Uterus (tissue), 4 donors: ENCODE results near the gene TSPO2. TPM values are rescaled to one million over a fixed set of nuclear protein-coding genes. Genes with fewer than 3 reads are reported as not detected.

ENCODE experiments used
- DNase-seq, 2 donors: peaks; one replicate each; pipeline ENCODE4 v3.0.0-alpha.2; 2019 to 2020
- H3K27ac ChIP-seq, 2 donors: fragments of 200-600 bp; sonication (generic); 1 replicate in 1 of 2; 2 replicates in 1 of 2; pipeline ENCODE4 v1.5.1; 2016 to 2018
- H3K27me3 ChIP-seq, 2 donors: fragments of 200-600 bp; sonication (generic); one replicate each; pipeline ENCODE4 v1.5.1; 2018 to 2019; ENCODE audit warnings: control low read depth in 1 of 2
- H3K36me3 ChIP-seq, 2 donors: fragments of 200-600 bp; sonication (generic); one replicate each; pipeline ENCODE4 v1.5.1; 2019; ENCODE audit warnings: control low read depth in 1 of 2
- H3K4me1 ChIP-seq, 2 donors: fragments of 200-600 bp; sonication (generic); one replicate each; pipeline ENCODE4 v1.5.1; 2018 to 2019; ENCODE audit warnings: control low read depth in 1 of 2
- H3K4me3 ChIP-seq, 2 donors: fragments of 200-600 bp; sonication (generic); 1 replicate in 1 of 2; 2 replicates in 1 of 2; pipeline ENCODE4 v1.5.1; 2018 to 2019; ENCODE audit warnings: mild to moderate bottlenecking in 1 of 2
- H3K9me3 ChIP-seq, 2 donors: fragments of 200-600 bp; sonication (generic); one replicate each; pipeline ENCODE4 v1.5.1; 2019; ENCODE audit warnings: control low read depth in 1 of 2
- CTCF ChIP-seq, 4 experiments: fragments of 200-600 bp in 2 of 4; fragments of 450-650 bp in 2 of 4; sonication (generic) in 2 of 4; IDR thresholded peaks; one replicate each; pipeline ENCODE4 v1.5.1; 2016 to 2019; ENCODE audit warnings: antibody characterized with exemption in 4 of 4, mild to moderate bottlenecking in 2 of 4, moderate library complexity in 1 of 4
- POLR2A ChIP-seq, 2 donors: fragments of 450-650 bp; IDR thresholded peaks; one replicate each; pipeline ENCODE4 v1.6.1; 2016; ENCODE audit warnings: antibody characterized with exemption in 2 of 2, mild to moderate bottlenecking in 1 of 2, moderate library complexity in 1 of 2
- intact Hi-C: fragments of 100-400 bp; cut with DNase I; formaldehyde crosslinking; loops from one replicate; pipeline ENCODE4 v1.15.1; 2023; ENCODE audit warnings: low total_unique reads
- total RNA-seq, 4 donors: library from RNA; depleted of rRNA in 3 of 4; stranded (reverse); fragments of >200 nt in 3 of 4; gene quantifications; one replicate each; pipeline versions ENCODE4 v1.1.0 to v1.2.4, GENCODE V29; 2014 to 2023
- donor health status: DM: yes; HTN: yes; CAD: no.

The TSPO2 gene
- total RNA-seq, 4 donors from 2014 or later, result not detected

DNA sequence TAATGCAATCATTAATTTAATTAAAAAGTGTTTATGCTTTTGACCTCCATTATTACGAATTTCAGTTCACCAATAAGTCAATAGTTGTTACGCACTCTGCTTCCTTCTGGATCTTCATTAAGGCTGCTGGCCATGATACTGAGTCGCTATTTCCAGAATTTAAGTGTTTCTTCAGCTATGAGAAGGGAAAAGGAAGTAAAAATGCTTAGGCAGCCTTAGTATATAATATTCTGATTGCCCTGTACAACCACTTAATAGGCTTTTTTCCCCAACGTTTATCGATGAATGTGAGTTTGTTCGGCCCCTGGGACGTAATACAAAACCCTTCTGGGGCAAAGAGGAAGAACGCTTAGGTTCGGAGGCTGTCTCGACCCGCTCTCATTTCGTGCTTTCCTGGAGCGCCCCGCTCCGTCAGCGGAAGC is 29.2 kb downstream of the TSPO2 start:
- H3K4me3 ChIP-seq, result peak overlapping the region; percentile 68 to 94
- intact Hi-C loops, result no loop called here
- no peaks in the 10 kb centered on the region for H3K9me3 ChIP-seq
- H3K36me3 ChIP-seq, result no peaks in the 10 kb centered on the region
- no peak for DNase-seq
- H3K27me3 ChIP-seq, result no peaks in the 10 kb centered on the region
- peak overlapping the region; percentile 97 to 100 for H3K27ac ChIP-seq
- H3K4me1 ChIP-seq, result peaks cover 0 to 12% of the 10 kb centered on the region in 2 donors
- TF ChIP-seq POLR2A (IDR thresholded peaks at IDR 0.05) (peak in 1 of 2 donors; percentile 54), CTCF (IDR thresholded peaks at IDR 0.05) (no peak)

DNA sequence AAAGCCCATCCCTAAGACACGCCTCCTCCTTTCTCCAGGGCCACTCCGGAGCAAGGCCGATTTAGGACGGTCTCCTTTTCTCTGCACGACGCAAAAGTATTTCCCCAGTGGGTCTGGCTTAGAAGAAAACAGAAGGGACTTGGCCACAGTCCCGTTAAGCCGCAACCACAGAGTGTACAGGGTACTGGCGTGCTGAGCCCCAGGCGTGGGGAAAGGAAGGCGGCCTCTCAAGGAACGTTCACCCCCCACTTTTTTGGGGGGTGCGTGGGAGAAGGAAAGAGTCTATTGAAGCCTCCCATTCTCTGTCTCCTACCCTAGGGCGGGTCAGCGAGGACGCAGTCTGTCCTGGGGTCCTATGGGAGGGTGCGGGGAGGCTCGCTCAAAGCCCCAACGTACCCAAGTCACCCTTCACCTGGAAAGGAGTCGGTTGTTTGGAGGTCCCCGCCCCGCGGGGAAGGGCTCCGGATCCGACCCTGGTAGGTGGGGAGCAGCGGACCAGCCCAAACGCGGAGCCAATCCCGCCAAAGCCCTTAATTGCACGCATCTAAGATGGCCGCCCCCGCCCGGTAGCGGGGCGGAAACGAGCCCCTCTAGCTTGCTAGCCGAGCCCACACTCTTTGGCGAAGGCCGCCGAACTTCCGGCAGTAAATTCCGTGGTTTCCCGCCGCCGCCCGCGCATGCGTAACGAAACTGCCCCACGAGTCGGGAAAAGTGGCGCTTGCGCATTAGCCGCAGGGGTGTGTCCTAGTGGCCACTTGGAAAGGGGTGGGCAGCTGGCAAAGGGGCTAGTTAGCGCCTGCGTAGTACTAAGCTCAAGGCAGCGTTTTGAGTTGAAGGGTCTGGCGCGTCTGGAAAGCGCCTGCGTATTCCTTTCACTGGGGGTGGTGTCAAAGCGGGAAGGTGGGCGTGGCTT is 29.9 kb downstream of the TSPO2 start, which contains the start of gene OARD1:
Gene OARD1, minus strand, starts transcription at position 434 of the 913 bp plus-strand sequence. CDS start 722 bp downstream, outside the sequence.
- Histone ChIP-seq H3K27me3 (no peaks in the 10 kb centered on the region), H3K4me3 (peak within 1 kb of the TSS; percentile 68 to 94), H3K4me1 (peaks cover 0 to 12% of the 10 kb centered on the region in 2 donors), H3K9me3 (no peaks in the 10 kb centered on the region), H3K27ac (peak within 1 kb of the TSS; percentile 97 to 100), H3K36me3 (no peaks in the 10 kb centered on the region)
- peak; percentile 100 for DNase-seq
- intact Hi-C loops, result no loop called here
- TF ChIP-seq POLR2A (IDR thresholded peaks at IDR 0.05) (peak in 1 of 2 donors; percentile 82), CTCF (IDR thresholded peaks at IDR 0.05) (peak in 2 of 4 experiments; percentile 2 to 36)

DNA sequence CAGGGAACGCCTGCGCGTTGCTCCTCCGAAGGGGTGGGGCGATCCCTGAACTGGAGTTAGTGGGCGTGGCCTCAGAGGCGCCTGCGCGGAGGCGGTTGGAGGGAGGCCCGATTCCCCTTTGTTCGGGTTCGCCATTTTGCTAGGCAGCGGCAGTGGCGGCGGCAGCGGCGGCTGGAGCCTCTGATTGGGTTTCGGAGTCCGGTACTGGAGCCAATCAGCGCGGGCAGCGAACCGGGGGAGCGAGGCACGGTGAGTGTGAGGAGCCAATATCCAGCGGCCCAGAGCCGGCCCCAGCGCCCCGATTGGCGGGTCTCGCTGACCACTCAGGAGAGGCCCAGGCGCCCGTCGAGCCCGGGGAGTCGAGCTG is 30.6 kb downstream of the TSPO2 start, which contains the start of gene NFYA:
Gene NFYA, plus strand, starts transcription at position 139 of the 367 bp plus-strand sequence. CDS start 6,116 bp downstream, outside the sequence.
- H3K27ac ChIP-seq, result peak within 1 kb of the TSS; percentile 97 to 100
- peaks cover 0 to 12% of the 10 kb centered on the region in 2 donors for H3K4me1 ChIP-seq
- H3K27me3 ChIP-seq, result no peaks in the 10 kb centered on the region
- peak within 1 kb of the TSS; percentile 68 to 94 for H3K4me3 ChIP-seq
- H3K9me3 ChIP-seq, result no peaks in the 10 kb centered on the region
- no peak for DNase-seq
- no peaks in the 10 kb centered on the region for H3K36me3 ChIP-seq
- intact Hi-C loops, result no loop called here
- TF ChIP-seq POLR2A (IDR thresholded peaks at IDR 0.05), result peak in 1 of 2 donors; percentile 89
- no peak for TF ChIP-seq CTCF (IDR thresholded peaks at IDR 0.05)

- Histone ChIP-seq H3K9me3 (no peaks in the 10 kb centered on the region), H3K27ac (peak overlapping the region; percentile 97 to 100), H3K27me3 (no peaks in the 10 kb centered on the region), H3K4me3 (peak overlapping the region; percentile 68 to 94), H3K4me1 (peaks cover 0 to 12% of the 10 kb centered on the region in 2 donors), H3K36me3 (no peaks in the 10 kb centered on the region)
- peak; percentile 84 to 87 for DNase-seq
- intact Hi-C loops, result no loop called here
- TF ChIP-seq CTCF (IDR thresholded peaks at IDR 0.05) (peak in 3 of 4 experiments; percentile 24 to 50 (median 40)), POLR2A (IDR thresholded peaks at IDR 0.05) (peak; percentile 84 to 97)
Measured at GRCh38 chr6:41073203-41073967, 31.1 kb downstream of the TSPO2 start.
